IPS DF 19.7 (cell line): ENCODE data around the gene PAK1.

Source experiments
- DNase-seq: peaks from one replicate; pipeline ENCODE4 v3.0.0-alpha.2; 2013; ENCODE audit warnings: low read depth, low spot score

The PAK1 gene

DNA sequence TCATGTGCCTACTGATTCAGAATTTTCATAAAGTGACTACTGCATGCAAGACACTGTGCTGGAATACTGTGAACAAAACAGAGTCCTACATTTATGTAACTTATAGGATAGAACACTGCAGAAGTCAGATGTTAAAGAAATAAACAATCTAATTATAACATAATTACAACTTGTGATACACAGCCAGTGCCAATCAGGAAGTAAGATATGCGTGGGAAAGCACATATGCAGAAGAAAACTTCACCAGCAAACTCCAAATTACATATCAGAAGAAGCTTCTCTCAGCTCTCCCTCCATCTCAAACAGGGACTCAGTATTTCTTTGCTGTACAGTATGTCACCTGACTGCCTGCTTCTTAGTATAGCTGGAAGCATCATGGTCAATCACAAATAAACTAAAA lies 37.4 kb downstream of the PAK1 start:
- DNase-seq = no peak

- DNase-seq = no peak
These were observed 37.9 kb downstream of the PAK1 start for GRCh38 chr11:77435972-77436371.

DNA sequence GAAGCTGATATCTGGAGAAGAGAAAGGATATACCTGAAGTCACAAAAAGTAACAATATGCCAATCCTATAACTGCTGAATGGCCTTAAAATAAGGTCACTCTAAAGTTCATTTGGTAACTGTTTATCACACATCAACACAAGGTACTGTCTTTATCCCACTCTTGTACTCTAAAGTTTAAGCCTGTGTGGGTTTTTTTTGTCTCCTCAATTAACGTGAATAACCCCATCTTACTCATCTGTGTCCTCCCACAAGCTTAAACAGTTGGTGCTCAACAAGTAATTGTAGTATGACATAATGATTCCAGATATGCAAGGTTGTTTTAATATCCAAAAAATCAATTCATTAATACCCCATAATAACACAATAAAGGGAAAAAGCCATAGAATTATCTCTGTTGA lies 42.1 kb downstream of the PAK1 start:
- no peak for DNase-seq

- DNase-seq = no peak
These were observed 45.3 kb downstream of the PAK1 start for GRCh38 chr11:77428598-77428997.

- no peak for DNase-seq
These were observed 48.5 kb downstream of the PAK1 start for GRCh38 chr11:77425346-77425745.

GRCh38 chr11:77424644-77425043 lies 49.2 kb downstream of the PAK1 start:
- no peak for DNase-seq

GRCh38 chr11:77423624-77424023 lies 50.3 kb downstream of the PAK1 start:
- DNase-seq = no peak

GRCh38 chr11:77422687-77423086 lies 51.2 kb downstream of the PAK1 start:
- DNase-seq = no peak

DNA sequence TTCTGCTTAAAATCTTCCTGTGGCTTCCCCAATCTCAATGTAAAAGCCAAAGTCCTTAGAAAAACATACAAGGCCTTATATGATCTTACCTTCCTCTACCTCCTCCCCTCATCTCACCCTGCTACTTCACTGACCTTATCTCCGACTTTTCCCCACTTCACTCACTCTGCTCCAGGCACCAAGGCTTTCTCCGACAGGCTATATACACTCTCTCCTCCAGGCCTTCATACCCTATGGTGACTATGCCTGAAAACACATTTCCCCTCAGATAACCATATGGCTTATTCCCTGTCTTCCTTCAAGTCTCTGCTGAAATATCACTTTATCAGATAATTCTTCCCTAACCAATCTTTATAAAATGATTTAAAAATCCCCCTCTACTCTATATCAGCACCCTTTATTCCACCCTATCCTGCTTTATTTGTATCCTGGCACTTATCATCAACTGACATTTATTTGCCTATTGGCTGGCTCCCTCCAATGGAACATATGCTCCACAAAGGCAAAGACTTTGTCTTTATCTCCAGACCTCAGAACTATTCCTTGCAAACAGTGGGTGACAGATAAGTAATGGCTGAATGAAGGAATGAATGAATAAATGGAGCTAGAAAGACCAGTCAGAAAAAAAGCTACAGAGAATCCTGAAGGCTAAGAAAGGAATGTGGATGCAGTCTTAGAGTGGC lies 52.7 kb downstream of the PAK1 start:
- no peak for DNase-seq

DNA sequence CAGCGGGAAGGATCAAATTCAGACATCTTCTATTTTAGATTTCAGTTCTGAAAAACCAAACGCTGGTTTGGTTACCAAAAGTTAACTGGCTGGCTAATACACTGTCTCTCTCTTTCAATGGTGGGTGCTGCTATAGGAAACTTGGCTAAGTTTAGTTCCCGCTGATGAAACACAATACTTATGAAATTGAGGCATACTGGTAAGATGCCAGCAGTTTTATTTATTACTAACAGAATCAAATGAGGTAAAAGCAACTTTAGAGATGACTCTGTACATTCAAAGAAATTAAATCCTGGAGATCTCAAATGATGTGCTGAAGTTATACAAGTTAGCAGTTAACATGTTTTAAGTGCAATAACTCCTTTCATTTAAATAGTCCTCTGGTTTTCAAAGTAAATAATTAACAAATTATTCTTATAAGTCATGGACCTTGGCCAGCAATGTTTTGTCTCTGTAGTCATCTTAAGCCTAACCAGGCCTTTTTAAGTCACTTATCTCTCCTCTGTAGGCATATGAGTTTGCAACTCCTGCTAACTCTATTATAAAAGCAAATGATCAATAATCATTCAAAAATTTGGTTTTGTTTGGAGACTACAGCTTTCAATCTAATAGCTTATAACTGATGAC lies 54.8 kb downstream of the PAK1 start:
- DNase-seq = no peak

GRCh38 chr11:77418155-77418970 lies 55.5 kb downstream of the PAK1 start:
- DNase-seq = no peak

DNA sequence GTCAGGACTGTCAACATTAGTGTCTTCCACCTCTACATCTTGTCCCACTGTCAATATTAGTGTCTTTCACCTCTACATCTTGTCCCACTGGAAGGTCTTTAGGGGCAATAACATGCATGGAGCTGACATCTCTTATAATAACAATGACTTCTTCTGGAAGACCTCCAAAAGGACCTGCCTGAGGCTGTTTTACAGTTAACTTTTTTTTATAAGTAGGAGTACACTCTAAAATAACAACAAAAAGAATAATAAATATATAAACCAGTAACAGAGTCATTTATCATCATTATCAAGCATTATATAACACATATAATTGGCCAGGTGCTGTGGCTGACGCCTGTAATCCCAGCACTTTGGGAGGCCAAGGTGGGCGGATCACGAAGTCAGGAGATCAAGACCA lies 57.5 kb downstream of the PAK1 start:
- no peak for DNase-seq

DNA sequence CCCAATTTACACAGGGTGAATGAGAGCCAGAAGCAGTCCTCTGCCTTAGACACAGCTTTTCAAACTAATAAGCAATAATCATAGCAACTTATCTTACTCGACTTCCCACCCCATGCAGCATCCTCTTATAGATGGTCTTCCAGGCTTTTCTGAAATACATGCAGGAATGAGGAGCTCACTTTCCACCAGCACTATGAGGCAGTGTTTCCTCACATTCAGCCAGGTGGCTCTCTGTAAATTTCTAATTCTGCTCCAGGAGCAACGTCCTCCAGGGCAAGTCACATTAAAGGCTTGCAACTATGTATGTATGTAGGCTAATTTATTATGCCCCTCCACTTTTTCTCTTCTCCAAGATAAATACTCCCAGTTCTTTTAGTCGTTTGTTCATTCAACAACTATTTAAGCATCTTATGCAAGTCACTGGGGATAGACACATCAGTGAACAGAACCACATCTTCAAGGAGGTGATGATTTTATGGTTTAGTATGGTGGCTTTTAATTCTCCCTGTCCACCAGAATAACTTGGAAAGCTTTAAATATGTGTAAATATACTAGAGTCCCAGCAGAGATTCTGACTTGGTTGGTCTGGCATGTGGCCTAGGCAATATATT lies 59.9 kb downstream of the PAK1 start:
- DNase-seq = no peak

GRCh38 chr11:77412814-77413213 lies 61.1 kb downstream of the PAK1 start:
- no peak for DNase-seq

DNA sequence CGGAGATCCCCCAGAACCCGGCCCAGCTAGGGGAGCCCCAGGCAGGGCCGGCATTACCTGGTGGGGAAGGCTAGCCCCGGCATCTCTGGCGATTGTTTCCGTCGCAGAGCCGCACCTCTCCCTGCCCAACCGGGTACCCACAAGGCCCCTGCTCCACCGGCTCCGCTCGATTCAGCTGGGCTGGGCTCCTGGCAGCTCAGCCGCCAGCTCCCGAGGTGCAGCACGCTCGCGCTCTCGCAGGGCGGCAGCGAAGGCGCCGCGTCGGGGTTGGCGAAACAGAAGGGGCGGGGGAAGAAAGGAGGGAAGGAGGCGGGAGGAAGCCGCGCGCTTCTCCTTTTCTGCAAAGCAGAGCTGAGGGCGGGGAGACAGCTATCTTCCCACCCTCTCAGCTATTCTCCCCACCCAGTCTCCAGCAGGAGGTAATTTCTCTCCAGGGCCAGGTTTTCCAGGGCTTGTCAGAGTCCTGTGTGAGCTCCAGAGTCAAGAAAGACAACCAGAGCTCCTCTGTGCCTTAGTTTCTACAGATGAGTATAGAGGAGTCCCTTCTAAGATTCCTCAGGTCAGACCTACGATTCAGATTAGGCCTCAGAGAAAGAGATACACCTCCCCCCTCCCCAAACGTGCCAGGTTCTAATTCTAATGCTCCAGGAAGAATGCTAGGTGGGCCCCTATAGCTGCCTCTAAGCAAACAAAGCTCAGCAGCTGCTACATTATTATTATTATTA lies 62.0 kb downstream of the PAK1 start:
- DNase-seq = peak; percentile 68

- no peak for DNase-seq
These were observed 62.7 kb downstream of the PAK1 start for GRCh38 chr11:77411137-77411707.

- DNase-seq = no peak
These were observed 63.6 kb downstream of the PAK1 start for GRCh38 chr11:77410076-77410827.

- no peak for DNase-seq
These were observed 64.8 kb downstream of the PAK1 start for GRCh38 chr11:77409046-77409445.

DNA sequence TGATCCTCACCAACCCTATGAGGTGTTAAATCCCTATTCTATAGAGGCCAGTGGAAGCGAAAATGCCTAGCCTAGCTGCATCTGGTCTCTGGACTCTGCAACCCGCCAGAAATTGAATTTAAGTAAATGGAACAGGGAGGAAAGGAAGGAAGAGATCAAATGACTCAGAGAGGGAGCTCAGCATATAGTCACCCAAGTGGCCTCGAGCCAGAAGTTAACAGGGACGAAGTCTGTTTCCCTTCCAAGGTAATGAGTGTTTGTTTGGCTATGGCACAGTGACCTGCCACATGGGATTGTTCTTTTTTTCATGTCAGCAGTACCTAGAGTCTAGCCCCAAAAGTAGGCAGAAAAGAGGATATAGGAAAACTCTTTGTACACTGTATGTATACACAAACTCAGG lies 66.3 kb downstream of the PAK1 start:
- no peak for DNase-seq

- DNase-seq = no peak
These were observed 67.5 kb downstream of the PAK1 start for GRCh38 chr11:77406396-77406795.

DNA sequence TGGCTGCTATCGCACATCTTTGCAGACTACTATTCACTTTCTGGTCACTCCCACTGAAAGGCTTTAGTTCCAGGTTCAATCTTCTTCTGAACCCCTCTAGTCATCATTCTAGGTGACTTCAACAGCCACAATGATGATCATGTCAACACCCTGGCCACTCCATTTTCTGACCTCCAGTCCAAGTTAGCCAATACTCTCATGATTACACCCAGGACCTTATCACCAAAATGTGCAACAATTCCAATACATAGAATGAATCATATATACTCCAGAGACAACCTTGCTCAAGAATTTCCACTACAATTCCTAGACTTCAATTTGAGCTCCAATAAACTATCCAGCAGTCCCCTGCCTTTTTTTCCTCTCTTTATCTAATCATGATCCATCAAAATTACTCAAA lies 70.7 kb downstream of the PAK1 start:
- DNase-seq = no peak
